ENCODE measurements around the gene DUSP23. TPM values are rescaled to one million over a fixed set of nuclear protein-coding genes. Genes with fewer than 3 reads are reported as not detected.

Gene DUSP23
- total RNA-seq, 1 experiment from 2014 or later: 35.8 TPM

DNA sequence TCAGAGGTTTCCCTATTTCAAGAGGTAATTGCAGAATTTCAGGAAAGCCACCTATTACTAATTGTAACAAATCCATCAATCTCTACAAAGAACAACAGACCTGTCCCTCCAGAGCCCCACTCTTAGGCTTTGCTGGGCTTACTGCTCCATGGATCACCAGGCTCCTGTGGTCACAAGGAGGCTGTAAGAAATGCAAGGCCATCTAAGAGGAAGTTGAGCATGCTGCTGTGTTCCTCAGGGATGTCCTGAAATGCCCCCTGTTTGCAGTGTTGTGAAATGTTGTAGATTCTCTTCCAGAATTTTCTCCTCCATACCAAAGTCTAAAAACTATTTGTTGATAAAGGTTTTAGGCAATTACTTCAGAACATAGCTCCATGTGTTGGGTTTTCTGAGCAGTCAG is 24.4 kb upstream of the DUSP23 start:
- H3K9me3 ChIP-seq (ENCODE audit: control insufficient read depth in 1 of 2, insufficient read depth in 1 of 2, low read depth in 1 of 2, low read length in 2 of 2): no peaks in the 10 kb centered on the region
- no peak for ATAC-seq
- no peak overlapping the region for H3K9ac ChIP-seq (ENCODE audit: low read length)
- no peak overlapping the region for H3K27ac ChIP-seq (ENCODE audit: low read depth, low read length)
- H3K79me2 ChIP-seq (ENCODE audit: insufficient read depth, low read length): no peaks in the 10 kb centered on the region
- BruUV-seq (replicated peaks): no TSS peak
- no peak overlapping the region for H2AFZ ChIP-seq (ENCODE audit: low read depth, low read length, poor library complexity, severe bottlenecking)
- no peaks in the 10 kb centered on the region for H3K36me3 ChIP-seq (ENCODE audit: control insufficient read depth in 1 of 2, insufficient read depth in 2 of 2, low read length in 2 of 2)
- intact Hi-C loops (cut with micrococcal nuclease): no loop called here
- TF ChIP-seq EGR1 (IDR thresholded peaks at IDR 0.05; ENCODE audit: low read depth): no peak
- no peak for TF ChIP-seq POLR2A (IDR thresholded peaks at IDR 0.05; ENCODE audit: borderline replicate concordance, extremely low read depth, insufficient read depth, insufficient read length)
- no peak for TF ChIP-seq TCF7L2 (IDR thresholded peaks at IDR 0.05; ENCODE audit: borderline replicate concordance, extremely low read depth, insufficient read depth, insufficient read length)
- no peak for TF ChIP-seq ZNF274 (IDR thresholded peaks at IDR 0.05; ENCODE audit: low read depth, low read length)
- TF ChIP-seq CEBPB (IDR thresholded peaks at IDR 0.05; ENCODE audit: low read depth): no peak
- DNase-seq (ENCODE audit: low read depth, low spot score): no peak
- H3K9me2 ChIP-seq (ENCODE audit: insufficient read depth): no peaks in the 10 kb centered on the region
- no peaks in the 10 kb centered on the region for H3K4me1 ChIP-seq (ENCODE audit: control insufficient read depth in 1 of 2, insufficient read depth in 2 of 2, low read length in 2 of 2)
- no peak overlapping the region for H3K4me3 ChIP-seq (replicated peaks in 1 of 2; ENCODE audit: low read depth in 1 of 2, low read length in 2 of 2)
- no peaks in the 10 kb centered on the region for H3K27me3 ChIP-seq (ENCODE audit: insufficient read depth, low read length)
- ChIA-PET POLR2A (no interaction called here), RAD21 (ENCODE audit: low non-redundant PET in 1 of 2, low total read pairs in 2 of 2, uncharacterized antibody in 2 of 2, unreplicated experiment in 2 of 2) (no interaction called here), CTCF (no interaction called here)
- H3K4me2 ChIP-seq (ENCODE audit: low read length): no peak overlapping the region
- H4K20me1 ChIP-seq (ENCODE audit: insufficient read depth): no peaks in the 10 kb centered on the region

DNA sequence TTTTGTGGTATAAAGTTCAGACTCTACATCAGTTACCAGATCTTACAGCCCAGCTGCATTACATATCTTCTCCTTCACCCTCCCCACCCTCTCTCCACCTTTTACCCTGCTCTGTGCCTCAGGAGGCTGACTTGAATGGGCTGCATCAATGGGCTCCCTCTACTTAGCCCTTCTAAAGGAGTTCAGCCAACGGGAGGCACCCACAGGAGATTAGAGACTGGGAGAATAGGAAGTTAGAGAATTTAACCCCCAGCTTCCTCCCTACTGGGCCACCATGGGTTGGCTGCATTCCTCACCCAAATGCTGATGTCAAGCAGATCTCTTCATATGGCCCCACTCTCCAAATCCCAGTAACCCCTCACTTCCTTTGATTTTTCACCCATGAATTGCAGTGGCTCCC is 17.1 kb upstream of the DUSP23 start:
- ChIA-PET CTCF (no interaction called here), POLR2A (no interaction called here), RAD21 (ENCODE audit: low non-redundant PET in 1 of 2, low total read pairs in 2 of 2, uncharacterized antibody in 2 of 2, unreplicated experiment in 2 of 2) (no interaction called here)
- Histone ChIP-seq H2AFZ (ENCODE audit: low read depth, low read length, poor library complexity, severe bottlenecking) (no peak overlapping the region), H3K4me1 (ENCODE audit: control insufficient read depth in 1 of 2, insufficient read depth in 2 of 2, low read length in 2 of 2) (no peaks in the 10 kb centered on the region), H3K9me2 (ENCODE audit: insufficient read depth) (no peaks in the 10 kb centered on the region), H3K9me3 (ENCODE audit: control insufficient read depth in 1 of 2, insufficient read depth in 1 of 2, low read depth in 1 of 2, low read length in 2 of 2) (no peaks in the 10 kb centered on the region), H3K36me3 (ENCODE audit: control insufficient read depth in 1 of 2, insufficient read depth in 2 of 2, low read length in 2 of 2) (no peaks in the 10 kb centered on the region), H3K27me3 (ENCODE audit: insufficient read depth, low read length) (peaks cover 7% of the 10 kb centered on the region; the same call in 1 of the 2 replicates), H3K9ac (ENCODE audit: low read length) (no peak overlapping the region), H4K20me1 (ENCODE audit: insufficient read depth) (no peaks in the 10 kb centered on the region), H3K4me2 (ENCODE audit: low read length) (no peak overlapping the region), H3K27ac (ENCODE audit: low read depth, low read length) (no peak overlapping the region), H3K4me3 (replicated peaks in 1 of 2; ENCODE audit: low read depth in 1 of 2, low read length in 2 of 2) (no peak overlapping the region), H3K79me2 (ENCODE audit: insufficient read depth, low read length) (no peaks in the 10 kb centered on the region)
- TF ChIP-seq POLR2AphosphoS5 (IDR thresholded peaks at IDR 0.05; ENCODE audit: low read depth, low read length): no peak
- no TSS peak for BruUV-seq (replicated peaks)
- DNase-seq (ENCODE audit: low read depth, low spot score): no peak
- intact Hi-C loops (cut with micrococcal nuclease): no loop called here
- ATAC-seq: no peak
